Heart right ventricle (tissue), 16 donors: Measurements from ENCODE around the gene LHPP. TPM values are rescaled to one million over a fixed set of nuclear protein-coding genes. Genes with fewer than 3 reads are reported as not detected.

ENCODE experiments used
- ATAC-seq, 8 donors: fragments of 200-7000 bp; cut with Tn5 transposase; one replicate each; pipeline ENCODE4 v1.9.1; 2020; ENCODE audit warnings: mild to moderate bottlenecking in 8 of 8, moderate library complexity in 8 of 8, moderate number of reproducible peaks in 1 of 8
- DNase-seq, 2 donors: peaks; one replicate each; pipeline ENCODE4 v3.0.0-alpha.2; 2020
- H3K27ac ChIP-seq, 10 donors: fragments of 200-600 bp; sonication (generic) in 2 of 10; one replicate each; pipeline versions ENCODE4 v1.5.0 to v1.8.0; 2020 to 2022; ENCODE audit warnings: mild to moderate bottlenecking in 3 of 10
- H3K27me3 ChIP-seq, 7 donors: fragments of 200-600 bp; one replicate each; pipeline ENCODE4 v1.8.0; 2021 to 2022; ENCODE audit warnings: mild to moderate bottlenecking in 2 of 7
- H3K36me3 ChIP-seq, 9 donors: fragments of 200-600 bp; sonication (generic) in 1 of 9; one replicate each; pipeline versions ENCODE4 v1.5.0 to v1.8.0; 2020 to 2022; ENCODE audit warnings: mild to moderate bottlenecking in 2 of 9
- H3K4me1 ChIP-seq, 9 donors: fragments of 200-600 bp; sonication (generic) in 1 of 9; one replicate each; pipeline versions ENCODE4 v1.5.0 to v1.8.0; 2020 to 2022; ENCODE audit warnings: mild to moderate bottlenecking in 4 of 9
- H3K4me3 ChIP-seq, 10 donors: fragments of 200-600 bp; sonication (generic) in 2 of 10; one replicate each; pipeline versions ENCODE4 v1.5.0 to v1.8.0; 2020 to 2022; ENCODE audit warnings: mild to moderate bottlenecking in 7 of 10, moderate library complexity in 2 of 10
- H3K9me3 ChIP-seq, 11 donors: fragments of 200-600 bp in 10 of 11; sonication (generic) in 2 of 11; one replicate each; pipeline versions ENCODE4 v1.5.0 to v1.8.0; 2013 to 2022; ENCODE audit warnings: mild to moderate bottlenecking in 2 of 11, control low read depth in 1 of 11, moderate library complexity in 1 of 11
- WGBS, 2 donors: extraction: QIAGEN DNeasy Blood & Tissue Kit; methylation state at CpG; one replicate each; pipeline ENCODE4 v1.1.7; 2013; ENCODE audit warnings: inconsistent platforms in 1 of 2; 5-methylcytosine and 5-hydroxymethylcytosine counted together
- intact Hi-C, 10 donors: fragments of 100-400 bp; cut with DNase I; formaldehyde crosslinking; loops; one replicate each; pipeline versions ENCODE4 v1.11.1 to v1.14.2; 2022
- polyA plus RNA-seq, 2 donors: library from polyadenylated mRNA; stranded (reverse); fragments of 200-250 nt; gene quantifications; one replicate each; pipeline ENCODE4 v1.2.3, GENCODE V29; 2013
- total RNA-seq, 10 donors: library from RNA; stranded (reverse); fragmentation: NEBNext Ultra II Directional in 3 of 10; extraction: Animal tissue kit (Norgen Biotek cat#: 25700) in 3 of 10; gene quantifications; one replicate each; pipeline versions ENCODE4 v1.2.1 to v1.2.4, GENCODE V29; 2021 to 2023
- TF ChIP-seq, protein P1 (sequence below), 9 donors: fragments of 200-600 bp; sonication (generic) in 2 of 9; IDR thresholded peaks; one replicate each; pipeline versions ENCODE4 v1.5.0 to v1.8.0; 2021 to 2022; ENCODE audit warnings: antibody characterized with exemption in 9 of 9, mild to moderate bottlenecking in 5 of 9, moderate library complexity in 1 of 9
- donor health status: Arrhythmogenic right ventricular cardiomyopathy.
- donor health status: ischemic (EF 13 %, LVEDD 7.1; RV severe dilation, severe dysfunction).
- donor health status: healthy with polysubstance abuse.
- donor health status: DM: no; HTN: yes; CAD: no.
- donor health status: DM: no; HTN: no; CAD: no.
- donor health status: ischemic (EF 25% LVEDD 6.9; RV normal size, moderate dysfunction).
- donor health status: ischemic (EF 25% LVEDD 5.7; RV mildly dilated, moderate dysfunction).
- donor health status: healthy.
- donor health status: DM: yes; HTN: yes; CAD: no.
- donor health status: Ischemic cardiomyopathy.
- donor health status: ischemic (EF 35%, LVEDD 5.7; RV mildly dilated, moderate dysfunction).
- donor health status: nonischemic (EF 11% LVEDD 7.7; RV severe dilation, severe dysfunction).
- donor health status: DM: yes; HTN: yes; CAD: no.
- donor health status: PGD.
- donor health status: ischemic (EF 29% LVEDD 5.4; RV normal size, mild dysfunction).
- donor health status: nonischemic (EF 23%, LVEDD 6.1; RV moderate dilation, normal function).

Gene LHPP
- total and polyA plus RNA-seq, 12 donors, result 4.2 to 20.5 (median 11.7) TPM

DNA sequence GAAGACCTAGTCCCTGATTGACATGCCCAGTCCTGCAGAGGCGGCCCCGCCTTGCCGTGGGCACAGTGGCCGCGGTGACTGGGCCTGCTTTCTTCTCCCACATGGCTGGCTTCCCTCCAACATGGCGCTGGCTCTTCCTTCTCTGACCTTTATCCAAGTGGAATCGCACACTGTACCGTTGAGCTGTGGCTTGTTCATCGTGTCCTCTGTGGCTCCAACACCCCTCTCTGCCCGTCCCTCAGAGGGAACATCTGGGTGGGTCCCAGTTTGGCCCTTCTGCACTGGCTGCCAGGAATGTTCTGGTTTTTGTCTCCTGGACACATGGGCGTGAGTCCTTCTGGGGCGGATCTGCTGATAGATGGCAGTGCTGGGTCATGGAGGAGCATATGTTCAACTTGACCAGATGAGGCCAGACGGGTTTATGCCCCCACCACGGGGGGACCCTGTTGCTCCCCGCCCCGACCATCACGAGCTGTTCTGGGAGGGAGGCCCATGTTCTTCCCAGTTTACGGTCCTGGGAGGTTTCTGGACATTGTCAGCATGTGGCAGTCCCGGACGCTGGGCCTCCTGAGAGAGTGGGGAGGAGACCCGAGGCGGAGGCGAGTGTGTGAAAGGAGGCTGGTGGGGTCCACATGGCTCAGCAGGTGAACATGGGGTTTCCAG lies 63.5 kb downstream of the LHPP start:
- peak overlapping the region; percentile 37 to 88 (median 57) for H3K27ac ChIP-seq
- H3K4me1 ChIP-seq, result peaks cover 0 to 40% (median 16%) of the 10 kb centered on the region in 9 donors
- 49 to 61% methylated on average over 23 of the region's 23 CpGs for WGBS, 2 donors
- H3K27me3 ChIP-seq, result no peaks in the 10 kb centered on the region
- intact Hi-C loops, result loop anchor here in 1 of 10 donors (5.0 kb wide), 1 partner anchor 302 kb away; no protein-coding TSS in a partner anchor
- ATAC-seq (peak; percentile 48 to 92 (median 76)), DNase-seq (peak; percentile 73 to 77)
- H3K9me3 ChIP-seq, result no peaks in the 10 kb centered on the region
- TF ChIP-seq, protein P1, sequence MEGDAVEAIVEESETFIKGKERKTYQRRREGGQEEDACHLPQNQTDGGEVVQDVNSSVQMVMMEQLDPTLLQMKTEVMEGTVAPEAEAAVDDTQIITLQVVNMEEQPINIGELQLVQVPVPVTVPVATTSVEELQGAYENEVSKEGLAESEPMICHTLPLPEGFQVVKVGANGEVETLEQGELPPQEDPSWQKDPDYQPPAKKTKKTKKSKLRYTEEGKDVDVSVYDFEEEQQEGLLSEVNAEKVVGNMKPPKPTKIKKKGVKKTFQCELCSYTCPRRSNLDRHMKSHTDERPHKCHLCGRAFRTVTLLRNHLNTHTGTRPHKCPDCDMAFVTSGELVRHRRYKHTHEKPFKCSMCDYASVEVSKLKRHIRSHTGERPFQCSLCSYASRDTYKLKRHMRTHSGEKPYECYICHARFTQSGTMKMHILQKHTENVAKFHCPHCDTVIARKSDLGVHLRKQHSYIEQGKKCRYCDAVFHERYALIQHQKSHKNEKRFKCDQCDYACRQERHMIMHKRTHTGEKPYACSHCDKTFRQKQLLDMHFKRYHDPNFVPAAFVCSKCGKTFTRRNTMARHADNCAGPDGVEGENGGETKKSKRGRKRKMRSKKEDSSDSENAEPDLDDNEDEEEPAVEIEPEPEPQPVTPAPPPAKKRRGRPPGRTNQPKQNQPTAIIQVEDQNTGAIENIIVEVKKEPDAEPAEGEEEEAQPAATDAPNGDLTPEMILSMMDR (IDR thresholded peaks at IDR 0.05), result peak in 1 of 9 donors; percentile 18
- H3K36me3 ChIP-seq, result no peaks in the 10 kb centered on the region
- H3K4me3 ChIP-seq, result no peak overlapping the region

DNA sequence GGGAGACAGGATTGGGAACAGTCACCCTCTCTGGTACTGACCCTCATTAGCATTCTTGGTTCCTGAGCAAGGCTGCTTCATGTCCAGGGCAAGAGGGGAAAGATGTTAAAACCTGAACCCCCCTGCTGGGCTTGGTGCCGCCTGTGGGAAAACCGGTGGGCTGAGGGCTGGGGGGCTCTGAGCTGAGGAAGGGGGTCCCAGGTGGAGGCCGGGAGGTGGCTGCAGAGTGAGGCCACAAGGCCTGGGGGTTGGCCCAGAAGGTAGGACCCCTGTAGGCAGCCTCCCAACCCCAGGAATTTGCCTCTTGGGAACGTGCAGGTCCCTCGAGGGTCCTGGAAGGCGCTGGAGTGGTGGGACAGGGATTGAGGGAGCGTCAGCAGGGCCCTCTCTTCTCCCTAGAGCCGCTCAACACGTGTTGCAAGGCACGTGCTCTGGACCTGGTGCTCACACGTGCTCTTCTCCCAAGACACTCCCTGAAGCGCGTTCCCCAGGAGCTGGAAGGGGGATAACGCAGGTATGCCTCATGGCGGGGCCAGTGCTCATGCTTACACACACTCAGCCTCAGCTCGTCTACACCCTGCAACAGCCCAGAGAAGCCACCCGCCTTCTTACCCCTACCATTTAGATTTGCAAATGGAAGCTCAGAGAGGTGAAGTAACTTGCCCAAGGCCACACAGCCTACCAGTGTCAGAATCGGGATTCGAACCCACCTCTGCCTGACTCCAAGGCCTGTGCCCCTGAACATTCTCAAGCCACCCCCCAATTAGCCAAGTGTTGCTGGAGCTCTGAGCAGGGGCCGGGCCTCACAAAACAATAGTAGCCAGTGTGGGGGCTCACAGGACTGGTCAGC lies 64.4 kb downstream of the LHPP start:
- ATAC-seq, result peak in 2 of 8 donors; percentile 0 to 3
- DNase-seq, result no peak
- H3K27ac ChIP-seq, result peak overlapping the region; percentile 37 to 88 (median 57)

DNA sequence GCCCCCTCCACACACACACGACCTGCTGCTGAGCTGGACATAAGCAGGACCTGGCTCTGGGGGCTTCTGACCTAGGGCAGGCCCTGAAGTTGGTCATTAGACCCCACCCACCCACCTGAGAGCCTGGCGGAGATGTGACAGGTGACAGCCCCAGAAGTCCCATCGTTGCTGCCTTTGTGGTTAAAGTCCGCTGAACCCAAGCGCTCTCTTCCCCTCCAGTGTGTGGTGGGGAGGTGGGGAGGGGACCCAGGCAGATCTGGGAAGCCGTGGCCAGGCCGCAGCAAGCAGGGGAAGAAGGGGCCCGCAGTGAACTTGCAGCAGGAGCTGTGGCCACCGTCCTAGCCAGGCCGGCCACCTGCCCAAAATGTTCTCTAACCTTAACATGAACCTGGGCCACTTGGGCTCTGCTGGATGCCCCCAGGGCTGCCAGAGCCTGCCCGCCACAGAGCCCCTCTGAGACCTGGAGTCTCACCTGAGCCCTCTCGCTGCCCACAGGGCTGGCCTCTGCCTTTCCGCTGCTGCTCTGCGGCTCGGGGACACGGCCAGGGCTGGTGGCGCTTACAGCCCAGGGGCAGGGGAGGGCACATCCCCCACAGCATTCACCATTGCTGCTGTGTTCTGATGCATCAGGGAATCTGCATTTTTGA lies 65.1 kb downstream of the LHPP start:
- DNase-seq (no peak), ATAC-seq (no peak)
- WGBS, 2 donors, result 81 to 83% methylated on average over 17 of the region's 17 CpGs
- H3K27ac ChIP-seq, result no peak overlapping the region
- TF ChIP-seq, protein P1 (IDR thresholded peaks at IDR 0.05), result no peak
- intact Hi-C loops, result no loop called here
- no peak overlapping the region for H3K4me3 ChIP-seq
- H3K27me3 ChIP-seq, result no peaks in the 10 kb centered on the region
- H3K36me3 ChIP-seq, result no peaks in the 10 kb centered on the region
- no peaks in the 10 kb centered on the region for H3K9me3 ChIP-seq
- peaks cover 0 to 50% (median 19%) of the 10 kb centered on the region in 9 donors for H3K4me1 ChIP-seq

More for the DNA sequence above, 64.4 kb downstream of the LHPP start:
- 90 to 92% methylated on average over 20 of the region's 20 CpGs for whole genome bisulfite sequencing, 2 donors
- H3K36me3 ChIP-seq, result no peaks in the 10 kb centered on the region
- no peak overlapping the region for H3K4me3 ChIP-seq
- H3K4me1 ChIP-seq, result peaks cover 0 to 49% (median 19%) of the 10 kb centered on the region in 9 donors
- intact Hi-C loops, result no loop called here
- no peaks in the 10 kb centered on the region for H3K27me3 ChIP-seq
- TF ChIP-seq, protein P1 (IDR thresholded peaks at IDR 0.05), result no peak
- no peaks in the 10 kb centered on the region for H3K9me3 ChIP-seq

DNA sequence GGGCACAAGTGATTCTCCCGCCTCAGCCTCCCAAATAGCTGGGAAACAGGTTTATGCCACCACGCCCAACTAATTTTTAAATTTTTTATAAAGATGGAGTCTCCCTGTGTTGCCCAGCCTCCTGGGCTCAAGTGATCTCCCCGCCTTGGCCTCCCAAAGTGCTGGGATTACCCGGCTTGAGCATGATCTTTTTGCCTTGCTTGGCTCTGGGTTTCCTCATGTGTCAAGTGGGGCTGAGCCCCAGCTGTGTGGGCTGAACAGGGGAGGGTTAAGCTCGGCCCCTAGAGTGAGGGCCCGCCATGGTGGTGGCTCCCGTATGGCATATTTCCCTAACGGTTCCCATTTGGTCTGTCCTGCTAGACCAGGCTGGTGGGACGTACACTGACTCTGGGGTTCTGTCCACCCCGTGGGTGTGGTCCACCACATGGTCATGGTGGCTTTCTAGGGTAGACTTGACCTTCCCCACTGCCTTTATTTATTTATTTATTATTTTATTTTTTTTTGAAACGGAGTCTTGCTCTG lies 66.3 kb downstream of the LHPP start:
- no peak for DNase-seq

More for the DNA sequence above, 66.3 kb downstream of the LHPP start:
- TF ChIP-seq, protein P1 (IDR thresholded peaks at IDR 0.05), result no peak
- no peak for ATAC-seq
- WGBS, 2 donors, result 91% methylated on average over 11 of the region's 11 CpGs
- H3K27me3 ChIP-seq, result no peaks in the 10 kb centered on the region
- H3K4me1 ChIP-seq, result peaks cover 0 to 40% (median 16%) of the 10 kb centered on the region in 9 donors
- no peak overlapping the region for H3K27ac ChIP-seq
- H3K36me3 ChIP-seq, result no peaks in the 10 kb centered on the region
- no peaks in the 10 kb centered on the region for H3K9me3 ChIP-seq
- no peak overlapping the region for H3K4me3 ChIP-seq
- intact Hi-C loops, result no loop called here
